ENCODE data around the gene SCN9A. TPM values are rescaled to one million over a fixed set of nuclear protein-coding genes. Genes with fewer than 3 reads are reported as not detected.

Gene SCN9A
- total RNA-seq, 2 donors from 2014 or later = 1.8 to 6.4 TPM

- peak; percentile 33 to 95 for ATAC-seq
Measured at GRCh38 chr2:166148500-166149400, 227.0 kb downstream of the SCN9A start.

GRCh38 chr2:166147883-166148282 is 227.9 kb downstream of the SCN9A start:
- no peak for ATAC-seq
- DNase-seq = no peak
- intact Hi-C loops (cut with DNase I) = no loop called here

More at GRCh38 chr2:166148500-166149400, 227.0 kb downstream of the SCN9A start:
- intact Hi-C loops (cut with DNase I) = no loop called here
- no peak for DNase-seq

Other genes with a start within 250 kb of the SCN9A start
- under 1 TPM; 0.24 to 0.32 TPM for gene SCN1A, start 247.9 kb downstream of the SCN9A start, total RNA-seq
- gene SCN7A, start 118.3 kb upstream of the SCN9A start, total RNA-seq = 10 to 100 TPM; 10.7 to 27.5 TPM

All from left cardiac atrium (tissue), 4 donors.